Uterus (tissue), 2 donors: Measurements from ENCODE around the gene PALS1.

Experiments
- POLR2A ChIP-seq, 2 donors: fragments of 450-650 bp; IDR thresholded peaks; one replicate each; pipeline ENCODE4 v1.6.1; 2016; ENCODE audit warnings: antibody characterized with exemption in 2 of 2, mild to moderate bottlenecking in 1 of 2, moderate library complexity in 1 of 2
- TF ChIP-seq, protein P1 (sequence below), 4 experiments: fragments of 200-600 bp in 2 of 4; fragments of 450-650 bp in 2 of 4; sonication (generic) in 2 of 4; IDR thresholded peaks; one replicate each; pipeline ENCODE4 v1.5.1; 2016 to 2019; ENCODE audit warnings: antibody characterized with exemption in 4 of 4, mild to moderate bottlenecking in 2 of 4, moderate library complexity in 1 of 4

DNA sequence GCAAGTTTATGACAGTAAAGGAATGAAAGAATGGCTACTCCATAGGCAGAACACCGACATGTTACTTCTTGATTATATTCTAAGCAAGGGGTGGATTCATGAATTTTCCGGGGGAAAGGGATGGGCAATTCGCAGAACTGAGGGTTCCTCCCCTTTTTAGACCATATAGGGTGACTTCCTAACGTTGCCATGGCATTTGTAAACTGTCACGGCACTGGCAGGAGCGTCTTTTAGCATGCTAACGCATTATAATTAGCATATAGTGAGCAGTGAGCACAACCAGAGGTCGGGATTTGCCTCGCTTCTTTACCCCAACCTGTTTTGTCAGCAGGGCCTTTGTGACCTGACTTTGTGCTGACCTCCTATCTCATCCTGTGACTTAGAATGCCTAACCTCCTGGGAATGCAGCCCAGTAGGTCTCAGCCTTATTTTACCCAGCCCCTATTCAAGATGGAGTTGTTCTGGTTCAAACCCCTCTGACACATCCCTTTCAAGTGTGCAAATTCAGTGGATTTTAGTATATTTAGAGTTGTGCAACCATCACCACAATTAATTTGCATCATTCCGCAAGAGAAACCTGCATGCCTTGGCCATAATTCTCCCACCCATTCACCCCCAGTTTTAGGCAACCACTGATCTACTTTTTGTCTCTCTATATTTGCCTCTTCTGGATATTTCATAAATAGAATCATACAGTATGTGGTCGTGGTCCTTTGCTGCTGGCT is 27.4 kb downstream of the PALS1 start:
- TF ChIP-seq, protein P1, sequence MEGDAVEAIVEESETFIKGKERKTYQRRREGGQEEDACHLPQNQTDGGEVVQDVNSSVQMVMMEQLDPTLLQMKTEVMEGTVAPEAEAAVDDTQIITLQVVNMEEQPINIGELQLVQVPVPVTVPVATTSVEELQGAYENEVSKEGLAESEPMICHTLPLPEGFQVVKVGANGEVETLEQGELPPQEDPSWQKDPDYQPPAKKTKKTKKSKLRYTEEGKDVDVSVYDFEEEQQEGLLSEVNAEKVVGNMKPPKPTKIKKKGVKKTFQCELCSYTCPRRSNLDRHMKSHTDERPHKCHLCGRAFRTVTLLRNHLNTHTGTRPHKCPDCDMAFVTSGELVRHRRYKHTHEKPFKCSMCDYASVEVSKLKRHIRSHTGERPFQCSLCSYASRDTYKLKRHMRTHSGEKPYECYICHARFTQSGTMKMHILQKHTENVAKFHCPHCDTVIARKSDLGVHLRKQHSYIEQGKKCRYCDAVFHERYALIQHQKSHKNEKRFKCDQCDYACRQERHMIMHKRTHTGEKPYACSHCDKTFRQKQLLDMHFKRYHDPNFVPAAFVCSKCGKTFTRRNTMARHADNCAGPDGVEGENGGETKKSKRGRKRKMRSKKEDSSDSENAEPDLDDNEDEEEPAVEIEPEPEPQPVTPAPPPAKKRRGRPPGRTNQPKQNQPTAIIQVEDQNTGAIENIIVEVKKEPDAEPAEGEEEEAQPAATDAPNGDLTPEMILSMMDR (IDR thresholded peaks at IDR 0.05): no peak
- TF ChIP-seq POLR2A (IDR thresholded peaks at IDR 0.05): no peak
